Frontal cortex (tissue), 4 donors: ENCODE data around the gene RAD51C. TPM values are rescaled to one million over a fixed set of nuclear protein-coding genes. Genes with fewer than 3 reads are reported as not detected.
"Not testable (repeated sequence)": the region's sequence is repeated elsewhere in the genome, so short reads cannot be mapped to it uniquely, and the experiment has no call there.

Experiments
- DNase-seq, 2 donors: peaks; one replicate each; pipeline ENCODE4 v3.0.0; 2012; ENCODE audit warnings: low spot score in 2 of 2
- FAIRE-seq: peaks from 2 replicates; lab custom pipeline; 2012; peaks lifted over from hg19 to GRCh38; lab: Jason Lieb, UNC
- total RNA-seq: library from RNA; depleted of rRNA; stranded (reverse); fragments of >200 nt; gene quantifications from one replicate; pipeline ENCODE4 v1.2.3, GENCODE V29; 2014
- donor health status: control.
- donor health status: control.
- donor health status: control.

The RAD51C gene
- 36.3 TPM for total RNA-seq

DNA sequence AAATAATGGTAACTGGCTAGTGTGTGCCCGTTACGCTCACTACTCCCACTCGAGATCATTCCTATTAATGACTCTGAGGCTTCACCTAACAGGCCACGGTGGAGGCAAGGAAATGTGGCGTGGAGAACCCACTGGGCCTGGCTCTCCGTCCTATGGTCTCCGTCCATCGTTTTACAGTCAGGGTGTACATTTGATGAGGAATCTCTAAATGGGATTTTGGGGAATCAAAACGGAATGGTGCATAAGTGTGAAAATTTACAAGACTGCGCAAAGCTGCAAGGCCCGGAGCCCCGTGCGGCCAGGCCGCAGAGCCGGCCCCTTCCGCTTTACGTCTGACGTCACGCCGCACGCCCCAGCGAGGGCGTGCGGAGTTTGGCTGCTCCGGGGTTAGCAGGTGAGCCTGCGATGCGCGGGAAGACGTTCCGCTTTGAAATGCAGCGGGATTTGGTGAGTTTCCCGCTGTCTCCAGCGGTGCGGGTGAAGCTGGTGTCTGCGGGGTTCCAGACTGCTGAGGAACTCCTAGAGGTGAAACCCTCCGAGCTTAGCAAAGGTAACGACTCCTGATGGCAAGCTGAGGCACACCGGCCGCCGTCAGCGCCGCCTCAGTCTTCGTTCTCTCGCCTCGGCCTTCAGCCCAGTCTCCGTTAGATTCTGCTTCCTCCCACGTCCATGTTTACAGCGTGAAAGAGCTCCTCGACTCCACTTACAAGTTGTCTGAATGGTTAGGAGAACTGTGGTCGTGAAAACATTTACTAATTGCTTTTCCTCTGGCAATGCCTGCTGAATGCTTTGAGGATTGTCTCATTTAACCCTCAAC, at the start of gene RAD51C:
Gene RAD51C (plus strand): TSS at position 364 of the 817 bp plus-strand sequence. CDS start 42 bp downstream, at position 406.
- DNase-seq (peak; percentile 61 to 80), FAIRE-seq (no peak)

DNA sequence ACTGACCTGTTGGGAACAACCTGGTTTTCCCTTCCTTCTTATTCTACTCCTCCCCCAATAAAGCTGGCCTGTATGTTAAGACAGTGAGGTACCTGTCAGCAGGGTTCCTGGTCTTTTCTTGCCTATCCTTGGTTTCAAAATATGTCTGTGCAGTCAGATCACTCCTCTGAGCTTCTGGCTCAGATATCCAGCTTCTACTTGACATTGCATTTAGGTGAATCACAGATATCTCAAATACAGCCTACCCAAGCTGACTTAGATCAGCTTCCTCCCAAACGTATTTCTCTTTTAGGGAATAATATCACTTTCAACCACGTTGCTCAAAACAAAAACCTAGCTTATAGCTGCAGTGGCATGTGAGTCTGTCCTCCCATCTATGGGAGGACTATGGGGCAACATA, 49.3 kb upstream of the RAD51C start:
- no peak for FAIRE-seq
- DNase-seq = no peak

DNA sequence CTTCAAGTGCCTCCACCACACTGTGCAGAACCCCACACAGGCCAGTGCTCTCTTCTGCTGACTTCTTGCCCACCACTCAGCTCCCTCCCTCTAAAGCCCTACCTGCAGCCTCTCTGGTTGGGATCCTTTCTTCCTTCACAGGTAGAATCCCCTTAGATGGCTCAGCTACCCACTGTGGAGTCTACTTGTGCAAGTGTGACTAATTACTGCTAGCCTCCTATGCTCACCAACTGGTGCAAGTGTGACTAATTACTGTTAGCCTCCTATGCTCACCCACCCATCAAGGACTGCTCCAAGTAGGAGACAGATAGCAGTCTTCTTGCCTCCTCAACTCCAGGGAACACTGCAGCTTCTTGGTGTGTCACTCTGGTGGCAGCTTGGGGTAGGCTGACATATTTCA, 44.2 kb upstream of the RAD51C start:
- DNase-seq (no peak), FAIRE-seq (no peak)

DNA sequence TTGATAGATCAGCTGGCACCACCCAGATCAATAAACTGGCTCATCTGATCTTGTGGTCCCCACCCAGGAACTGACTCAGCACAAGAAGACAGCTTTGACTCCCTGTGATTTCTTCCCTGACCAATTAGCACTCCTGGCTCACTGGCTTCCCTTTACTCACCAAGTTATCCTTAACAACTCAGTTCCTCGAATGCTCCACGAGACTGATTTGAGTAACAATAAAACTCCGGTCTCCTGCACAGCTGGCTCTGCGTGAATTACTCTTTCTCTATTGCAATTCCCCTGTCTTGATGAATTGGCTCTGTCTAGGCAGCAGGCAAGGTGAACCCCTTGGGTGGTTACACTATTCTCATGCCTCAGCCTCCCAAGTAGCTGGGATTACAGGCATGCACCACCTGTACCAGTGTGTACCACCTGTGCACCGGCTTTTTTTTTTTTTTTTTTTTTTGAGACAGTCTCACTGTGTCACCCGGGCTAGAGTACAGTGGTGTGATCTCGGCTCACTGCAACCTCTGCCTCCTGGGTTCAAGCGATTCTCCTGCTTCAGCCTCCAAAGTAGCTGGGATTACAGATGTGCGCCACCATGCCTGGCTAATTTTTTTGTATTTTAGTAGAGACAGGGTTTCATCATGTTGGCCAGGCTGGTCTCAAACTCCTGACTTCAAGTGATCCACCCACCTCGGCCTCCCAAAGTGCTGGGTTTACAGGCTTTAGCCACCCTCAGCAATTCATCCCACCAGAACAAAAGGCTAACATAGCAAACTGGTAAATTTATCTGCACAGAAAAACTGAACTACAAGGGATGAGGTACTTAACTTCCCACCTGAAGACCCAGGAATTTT, 34.2 kb upstream of the RAD51C start:
- DNase-seq, FAIRE-seq: not testable (repeated sequence)

DNA sequence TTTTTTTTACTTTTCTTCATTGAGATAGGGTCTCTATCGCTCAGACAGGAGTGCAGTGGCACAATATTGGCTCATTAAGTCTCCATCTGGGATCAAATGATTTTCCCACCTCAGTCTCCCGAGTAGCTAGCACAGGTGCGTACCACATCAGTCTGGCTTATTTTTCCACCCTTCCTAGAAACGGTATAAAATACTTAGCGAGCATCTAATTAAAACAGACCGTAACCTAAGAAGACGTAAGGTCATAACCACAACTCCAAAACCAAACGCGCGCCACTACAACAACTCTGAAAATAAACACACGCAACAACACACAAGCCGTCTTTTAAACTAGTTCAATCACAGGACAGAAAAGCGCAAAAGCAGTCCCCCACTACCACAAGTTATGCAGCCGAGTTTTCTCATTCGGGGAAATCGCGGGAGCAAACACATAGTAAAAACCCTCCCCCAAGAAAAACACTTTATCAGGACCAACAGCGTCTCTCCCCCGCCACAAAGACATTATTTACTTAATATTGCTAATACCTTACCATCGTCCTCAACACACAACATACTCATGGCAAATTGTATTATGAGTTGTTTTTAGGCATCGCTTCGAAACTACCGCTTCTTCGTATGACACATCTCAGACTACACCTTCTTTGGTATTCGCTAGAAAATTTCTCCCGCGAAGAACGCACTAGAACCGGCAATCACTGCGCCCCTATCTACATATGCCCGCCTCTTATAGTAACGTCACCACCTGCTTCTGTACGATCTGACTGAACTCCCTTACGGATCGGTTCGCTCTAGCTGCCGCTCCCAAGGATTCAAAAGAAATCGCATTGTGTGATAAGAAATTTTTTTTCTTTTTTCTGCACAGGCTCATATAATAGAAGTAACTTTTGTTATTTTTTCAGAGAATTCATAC, 33.3 kb upstream of the RAD51C start:
- no peak for FAIRE-seq
- peak; percentile 80 to 89 for DNase-seq

DNA sequence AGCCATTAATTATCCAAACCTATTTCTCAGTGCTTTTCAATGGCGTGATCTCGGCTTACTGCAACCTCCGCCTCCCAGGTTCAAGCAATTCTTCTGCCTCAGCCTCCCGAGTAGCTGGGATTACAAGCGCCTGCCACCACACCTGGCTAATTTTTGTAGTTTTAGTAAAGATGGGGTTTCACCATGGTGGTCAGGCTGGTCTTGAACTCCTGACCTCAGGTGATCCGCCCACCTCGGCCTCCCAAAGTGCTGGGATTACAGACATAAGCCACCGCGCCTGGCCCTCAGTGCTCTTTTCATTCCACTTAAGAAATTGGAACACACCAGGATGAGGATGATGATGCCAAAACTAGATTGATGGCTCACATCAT, 32.7 kb upstream of the RAD51C start:
- FAIRE-seq, DNase-seq: not testable (repeated sequence)

DNA sequence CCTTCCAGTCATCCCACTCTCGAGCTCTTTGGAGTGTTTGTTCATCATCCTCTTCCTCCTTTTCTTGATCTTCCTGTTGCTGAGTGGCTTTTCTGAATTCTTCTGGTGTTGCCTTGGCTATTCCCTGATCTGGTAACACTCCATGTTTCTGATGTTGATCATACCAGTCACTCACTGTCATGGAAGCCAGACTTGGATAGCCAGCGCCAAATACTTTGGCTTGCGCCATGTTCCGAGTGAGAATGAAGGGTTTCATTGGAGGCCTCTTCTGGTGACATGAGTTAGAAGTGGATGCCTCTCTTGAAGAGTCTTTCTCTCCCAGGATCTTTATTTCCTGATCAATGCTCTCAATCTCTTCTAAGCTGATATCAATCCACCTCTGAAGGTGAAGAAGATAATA, 31.8 kb upstream of the RAD51C start:
- DNase-seq (no peak), FAIRE-seq (no peak)

DNA sequence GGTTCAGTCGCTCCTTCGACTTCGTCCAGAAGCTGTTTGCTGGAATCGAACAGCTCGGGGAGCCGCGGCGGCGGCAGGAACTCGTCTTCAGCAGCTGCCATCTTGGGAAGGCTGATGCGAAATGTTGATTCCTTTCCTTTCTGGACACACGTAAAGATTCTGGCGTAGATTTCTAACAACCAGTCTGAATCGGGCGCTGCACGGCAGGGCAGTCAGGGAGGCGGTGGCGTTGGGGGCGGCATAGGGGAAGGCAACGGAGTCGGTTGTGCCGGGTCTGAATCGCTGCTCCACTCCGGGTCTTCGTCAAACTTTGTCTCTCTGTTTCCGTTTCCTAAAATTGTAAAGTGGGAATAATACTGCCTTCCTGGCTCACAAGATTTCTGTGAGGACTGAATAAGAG, 30.9 kb upstream of the RAD51C start:
- no peak for DNase-seq
- FAIRE-seq = no peak

- FAIRE-seq = no peak
- DNase-seq = no peak
Observed at GRCh38 chr17:58664302-58664701, 28.1 kb upstream of the RAD51C start.

- DNase-seq (no peak), FAIRE-seq (no peak)
Observed at GRCh38 chr17:58665946-58666857, 26.2 kb upstream of the RAD51C start.

GRCh38 chr17:58666858-58667267, 25.5 kb upstream of the RAD51C start:
- FAIRE-seq (no peak), DNase-seq (no peak)

DNA sequence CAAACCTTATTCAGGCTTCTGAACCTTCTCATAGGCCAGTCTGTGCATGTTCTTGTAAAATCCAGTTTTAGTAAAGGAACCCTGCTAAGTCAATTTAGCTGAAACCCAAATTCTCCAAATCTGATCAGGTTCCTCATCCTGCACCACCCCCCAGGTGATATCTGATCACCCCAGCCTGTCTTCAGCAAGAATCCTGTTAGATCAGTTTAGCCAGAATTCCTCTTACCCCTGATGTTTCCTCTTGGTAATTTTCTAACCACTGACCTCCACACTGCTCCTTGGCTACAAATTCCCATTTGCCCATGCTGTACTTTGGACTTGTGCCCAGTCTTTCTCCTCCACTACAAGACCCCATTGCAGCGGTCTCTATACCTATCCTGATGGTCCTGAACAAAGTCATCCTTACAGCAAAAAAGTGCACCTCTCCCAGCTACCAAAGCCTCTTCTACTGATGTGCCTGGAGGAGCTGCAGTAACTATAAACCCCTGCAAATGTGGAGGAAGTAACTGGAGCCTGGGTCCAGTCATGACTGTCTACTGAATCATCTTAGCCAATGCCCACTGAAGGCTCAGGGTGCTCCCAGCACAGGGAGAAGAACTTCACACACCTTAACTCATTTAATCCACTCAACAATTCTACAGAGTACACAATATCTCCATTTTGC, 24.3 kb upstream of the RAD51C start:
- DNase-seq (no peak), FAIRE-seq (no peak)

GRCh38 chr17:58668598-58668935, 23.8 kb upstream of the RAD51C start:
- DNase-seq (no peak), FAIRE-seq (no peak)

DNA sequence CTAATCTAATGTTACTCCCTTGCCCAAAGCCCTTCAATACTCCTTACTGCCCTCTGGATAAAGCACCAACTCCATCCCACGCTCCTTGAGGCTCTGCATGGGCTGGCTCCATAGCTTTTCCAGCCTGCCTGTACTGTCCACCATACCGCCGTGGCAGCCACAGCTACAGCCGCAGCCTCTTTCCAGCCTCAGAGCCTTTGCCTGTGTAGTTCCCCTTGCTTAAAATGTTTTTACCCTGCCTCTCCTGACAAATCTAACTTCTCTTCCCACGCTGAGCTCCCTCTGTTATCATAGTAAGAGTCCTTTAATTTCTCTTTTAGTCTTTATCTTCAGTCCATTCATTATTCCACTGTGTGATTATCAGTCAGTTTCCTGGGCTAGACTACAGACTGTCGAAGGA, 22.5 kb upstream of the RAD51C start:
- FAIRE-seq (no peak), DNase-seq (no peak)

GRCh38 chr17:58671969-58672368, 20.4 kb upstream of the RAD51C start:
- FAIRE-seq (no peak), DNase-seq (no peak)

- FAIRE-seq (no peak), DNase-seq (no peak)
Observed at GRCh38 chr17:58677194-58677880, 15.1 kb upstream of the RAD51C start.

DNA sequence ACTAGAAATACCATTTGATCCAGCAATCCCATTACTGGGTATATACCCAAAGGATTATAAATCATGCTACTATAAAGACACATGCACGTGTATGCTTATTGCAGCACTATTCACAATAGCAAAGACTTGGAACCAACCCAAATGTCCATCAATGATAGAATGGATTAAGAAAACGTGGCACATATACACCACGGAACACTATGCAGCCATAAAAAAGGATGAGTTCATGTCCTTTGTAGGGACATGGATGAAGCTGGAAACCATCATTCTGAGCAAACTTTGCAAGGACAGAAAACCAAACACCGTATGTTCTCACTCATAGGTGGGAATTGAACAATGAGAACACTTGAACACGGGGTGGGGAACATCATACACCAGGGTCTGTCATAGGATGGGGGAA, 14.1 kb upstream of the RAD51C start:
- DNase-seq, FAIRE-seq: not testable (repeated sequence)
